Esophagus mucosa (tissue), 1 donor: ENCODE results near the gene TEKT4. TPM values are rescaled to one million over a fixed set of nuclear protein-coding genes. Genes with fewer than 3 reads are reported as not detected.
"Not testable (repeated sequence)": the region's sequence is repeated elsewhere in the genome, so short reads cannot be mapped to it uniquely, and the experiment has no call there.

Experiments used
- ATAC-seq: fragments of 200-7000 bp; cut with Tn5 transposase; one replicate; pipeline ENCODE4 v1.9.1; 2020
- total RNA-seq: library from RNA; stranded (reverse); gene quantifications from one replicate; pipeline ENCODE4 v1.2.4, GENCODE V29; 2023
- donor health status: DM: yes; HTN: yes; CAD: no.

The TEKT4 gene, protein sequence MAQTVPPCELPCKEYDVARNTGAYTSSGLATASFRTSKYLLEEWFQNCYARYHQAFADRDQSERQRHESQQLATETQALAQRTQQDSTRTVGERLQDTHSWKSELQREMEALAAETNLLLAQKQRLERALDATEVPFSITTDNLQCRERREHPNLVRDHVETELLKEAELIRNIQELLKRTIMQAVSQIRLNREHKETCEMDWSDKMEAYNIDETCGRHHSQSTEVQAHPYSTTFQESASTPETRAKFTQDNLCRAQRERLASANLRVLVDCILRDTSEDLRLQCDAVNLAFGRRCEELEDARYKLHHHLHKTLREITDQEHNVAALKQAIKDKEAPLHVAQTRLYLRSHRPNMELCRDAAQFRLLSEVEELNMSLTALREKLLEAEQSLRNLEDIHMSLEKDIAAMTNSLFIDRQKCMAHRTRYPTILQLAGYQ
- not detected for total RNA-seq

DNA sequence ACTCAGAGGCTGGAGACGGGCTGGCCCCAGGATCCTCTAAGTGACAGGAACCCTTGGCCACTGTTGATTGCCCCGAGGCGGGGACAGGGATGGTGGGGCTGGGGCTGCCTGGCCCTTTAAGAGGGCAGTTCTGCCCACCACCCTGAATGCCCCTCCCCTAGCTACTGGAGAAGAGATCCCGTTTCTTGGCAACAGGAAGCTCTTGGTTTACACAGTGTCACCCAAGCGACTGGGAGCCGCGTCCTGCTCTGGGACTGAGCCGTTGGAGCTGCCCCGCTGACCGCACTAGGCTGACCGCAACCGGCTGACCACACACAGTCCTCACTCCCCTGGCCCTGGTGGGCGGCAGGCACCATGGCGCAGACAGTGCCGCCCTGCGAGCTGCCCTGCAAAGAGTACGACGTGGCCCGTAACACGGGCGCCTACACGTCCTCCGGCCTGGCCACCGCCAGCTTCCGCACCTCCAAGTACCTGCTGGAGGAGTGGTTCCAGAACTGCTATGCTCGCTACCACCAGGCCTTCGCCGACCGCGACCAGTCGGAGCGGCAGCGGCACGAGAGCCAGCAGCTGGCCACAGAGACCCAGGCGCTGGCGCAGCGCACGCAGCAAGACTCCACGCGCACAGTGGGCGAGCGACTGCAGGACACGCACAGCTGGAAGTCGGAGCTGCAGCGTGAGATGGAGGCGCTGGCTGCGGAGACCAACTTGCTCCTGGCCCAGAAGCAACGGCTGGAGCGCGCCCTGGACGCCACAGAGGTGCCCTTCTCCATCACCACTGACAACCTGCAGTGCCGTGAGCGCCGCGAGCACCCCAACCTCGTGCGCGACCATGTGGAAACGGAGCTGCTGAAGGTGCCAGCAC lies at the start of gene TEKT4:
Gene TEKT4 (plus strand): TSS at position 205 of the 862 bp plus-strand sequence. CDS start 150 bp downstream, at position 355.
- peak; percentile 20 for ATAC-seq

DNA sequence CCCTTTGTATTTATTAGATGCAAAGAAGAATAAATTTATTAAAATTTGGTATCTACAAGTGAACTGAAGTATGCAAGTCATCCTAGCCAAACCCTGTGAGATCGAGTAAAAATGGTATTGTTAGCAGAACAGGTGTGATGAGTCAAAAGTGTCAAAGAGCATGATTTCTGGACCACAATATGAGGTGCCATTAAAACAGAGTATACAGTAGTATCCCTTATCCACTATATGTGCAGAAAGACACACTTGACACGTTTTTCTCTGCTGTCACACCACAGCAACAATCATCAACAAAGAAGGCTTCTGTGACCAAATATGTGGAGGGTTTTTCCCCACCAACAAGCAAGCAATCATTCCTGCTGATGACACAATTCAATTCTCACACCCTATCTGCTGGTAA lies 32.0 kb upstream of the TEKT4 start:
- ATAC-seq, result not testable (repeated sequence)

DNA sequence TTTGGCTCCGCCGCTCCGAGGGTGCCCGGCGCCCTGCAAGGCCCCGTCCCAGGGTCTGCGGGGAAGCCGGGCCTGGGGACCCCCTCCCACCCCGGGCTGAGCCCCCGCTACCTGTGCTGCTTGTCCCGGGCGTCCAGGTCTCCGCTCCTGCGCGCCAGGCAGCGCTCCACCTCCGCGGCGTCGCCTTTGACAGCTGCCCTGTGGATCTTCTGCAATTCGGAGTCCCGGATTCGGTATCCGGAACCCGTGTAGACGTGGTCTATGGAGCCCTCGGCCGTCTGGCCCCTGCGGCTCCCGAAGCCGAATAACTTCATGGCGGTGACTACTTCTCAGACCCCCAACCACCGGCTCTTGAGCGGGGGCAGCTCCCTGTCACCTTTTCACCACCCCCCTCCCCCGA lies 14.4 kb upstream of the TEKT4 start:
- ATAC-seq, result not testable (repeated sequence)

DNA sequence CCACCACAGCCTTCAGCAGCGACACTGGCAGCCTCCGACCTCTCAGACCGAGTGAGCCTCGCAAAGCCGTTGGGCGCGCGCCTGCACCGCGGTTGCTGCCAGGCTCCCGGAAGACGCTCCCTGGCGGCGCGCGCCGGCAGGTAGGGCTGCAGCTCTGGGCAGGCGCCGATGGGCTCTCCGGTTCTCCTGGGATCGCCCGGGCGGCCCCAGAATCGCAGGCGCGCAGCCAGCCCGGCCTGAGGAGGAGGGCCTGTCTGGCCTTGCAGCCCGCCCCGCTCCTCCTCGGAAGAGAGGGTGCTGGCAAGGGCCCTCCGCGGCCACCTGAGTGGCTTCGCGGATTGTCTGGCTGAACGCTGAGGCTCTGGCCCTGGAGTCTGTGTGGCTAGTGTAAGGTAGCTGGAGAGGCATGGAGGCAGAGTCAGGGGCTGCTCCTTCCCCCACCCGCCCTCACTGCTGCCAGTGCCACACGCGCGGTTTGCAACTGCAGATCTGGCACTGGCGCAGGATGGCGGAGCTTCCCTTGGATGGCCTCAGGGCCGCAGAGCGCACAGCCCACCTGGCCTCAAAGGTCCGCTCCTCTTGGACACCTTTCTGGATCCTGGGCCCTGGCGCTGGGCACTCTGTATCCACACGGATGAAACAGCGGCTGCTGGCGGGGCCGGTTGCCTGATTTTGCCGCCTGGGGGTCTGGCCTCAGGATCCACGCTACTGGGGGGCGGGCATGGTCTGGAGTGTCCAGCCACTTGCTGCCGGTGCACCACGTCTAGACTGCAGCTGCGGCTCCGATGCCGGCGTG lies 13.7 kb upstream of the TEKT4 start:
- ATAC-seq, result not testable (repeated sequence)

DNA sequence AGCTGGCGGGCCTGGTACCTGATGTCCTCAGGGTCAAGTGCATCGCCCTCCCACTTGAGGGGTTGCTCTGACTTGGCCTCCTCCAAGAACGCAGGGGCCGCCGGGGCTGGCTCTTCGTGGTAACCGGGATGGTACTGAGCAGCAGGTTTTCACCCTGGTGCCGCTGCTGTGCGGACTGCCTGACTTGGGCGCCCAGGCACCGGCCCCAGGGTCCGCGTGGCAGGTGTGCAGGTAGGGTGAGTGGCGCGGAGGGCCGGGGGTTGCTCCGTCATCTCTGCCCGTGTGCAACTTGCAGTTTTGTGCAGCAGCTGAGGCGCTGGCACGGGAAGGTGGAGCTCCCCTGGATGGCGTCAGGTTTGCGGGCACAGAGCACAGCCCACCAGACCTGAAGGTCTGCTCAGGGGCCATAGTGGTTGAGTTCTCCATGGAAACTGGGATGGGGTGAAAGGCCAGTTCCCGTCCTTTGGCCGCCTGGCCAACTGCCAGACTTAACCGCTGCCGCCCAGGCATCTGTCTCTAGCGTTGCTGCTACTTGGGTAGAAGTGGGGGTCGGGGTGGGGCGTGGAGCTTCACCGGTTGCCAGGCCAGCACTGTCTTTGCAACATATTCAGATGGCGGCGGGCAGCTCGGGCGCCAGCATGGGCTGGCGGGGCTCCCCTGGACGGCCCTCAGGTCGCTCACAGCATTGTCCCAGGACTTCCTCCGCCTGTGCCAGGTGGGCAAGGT lies 12.9 kb upstream of the TEKT4 start:
- not testable (repeated sequence) for ATAC-seq

DNA sequence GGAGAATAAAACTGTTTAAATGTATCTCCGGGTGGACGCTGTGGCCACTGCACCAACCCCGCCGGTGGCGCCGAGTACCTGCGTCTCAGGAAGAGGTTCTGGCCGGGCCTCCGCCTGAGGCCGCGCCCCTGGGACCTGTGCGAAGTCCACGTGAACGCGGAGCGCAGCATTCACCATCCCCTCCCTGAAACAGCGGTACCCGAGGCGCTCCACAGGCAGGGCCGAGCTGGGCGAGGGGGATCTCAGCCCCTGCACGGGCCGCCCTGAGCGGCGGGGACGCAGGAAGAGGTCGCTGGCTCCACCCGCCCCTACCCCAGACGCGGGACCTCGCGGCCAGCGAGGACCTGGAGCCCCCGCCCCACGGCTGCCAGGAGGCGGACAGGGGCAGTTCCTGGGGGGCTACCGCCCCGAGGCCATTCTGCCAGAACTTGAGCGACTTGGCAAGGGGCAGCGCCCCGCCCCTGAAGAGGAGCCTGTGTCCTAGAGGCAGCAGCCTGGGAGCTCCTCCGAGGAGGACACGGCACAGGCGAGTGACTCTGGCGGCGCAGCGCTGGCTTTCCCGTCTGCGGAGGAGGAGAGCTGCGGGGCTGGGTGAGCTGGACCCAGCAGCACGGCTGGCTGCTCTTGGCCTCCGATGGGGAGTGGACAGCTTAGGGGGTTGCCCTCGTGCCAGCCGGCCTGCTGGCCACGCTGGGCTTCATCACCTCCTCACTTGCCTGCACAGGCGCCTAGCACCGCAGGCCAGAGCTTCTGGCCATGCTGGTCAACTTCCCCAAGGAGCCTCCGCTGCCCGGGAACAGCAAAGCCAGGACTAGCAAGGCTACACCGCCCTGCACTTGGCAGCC lies 9.7 kb upstream of the TEKT4 start:
- no peak for ATAC-seq

DNA sequence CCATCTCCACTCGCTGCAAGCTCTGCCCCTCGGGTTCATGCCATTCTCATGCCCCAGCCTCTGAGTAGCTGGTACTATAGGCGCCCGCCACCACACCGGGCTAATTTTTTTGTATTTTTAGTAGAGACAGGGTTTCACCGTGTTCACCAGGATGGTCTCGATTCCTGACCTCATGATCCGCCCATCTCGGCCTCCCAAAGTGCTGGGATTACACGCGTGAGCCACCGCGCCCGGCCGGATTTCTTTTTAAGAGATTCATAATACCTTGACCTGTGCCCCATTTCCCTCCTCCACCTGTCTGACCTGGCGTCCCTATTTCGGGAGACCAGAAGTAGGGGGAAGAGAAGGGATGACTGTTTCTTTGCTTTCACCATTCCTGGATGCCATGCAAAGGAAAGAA lies 8.3 kb upstream of the TEKT4 start:
- ATAC-seq, result not testable (repeated sequence)

DNA sequence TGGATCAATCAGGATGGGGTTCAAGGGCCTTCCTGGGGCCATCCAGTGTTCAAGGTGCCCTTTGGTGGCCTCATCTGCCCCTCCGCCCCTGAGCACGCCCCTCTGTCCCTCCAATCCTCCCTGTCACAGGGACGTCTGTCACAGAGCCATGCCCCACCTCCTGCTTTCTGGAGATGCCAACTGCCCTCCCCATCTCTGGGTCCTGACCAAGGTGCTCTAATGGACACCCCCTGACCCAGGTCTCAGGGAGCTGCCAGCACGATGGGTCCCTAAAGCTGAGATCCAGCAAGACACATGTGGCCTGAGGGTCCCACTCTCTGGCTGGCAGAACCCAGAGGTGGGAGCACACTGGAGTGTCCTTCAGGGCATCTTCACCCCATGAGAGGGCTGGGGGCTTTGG lies 2.1 kb upstream of the TEKT4 start:
- ATAC-seq, result no peak

DNA sequence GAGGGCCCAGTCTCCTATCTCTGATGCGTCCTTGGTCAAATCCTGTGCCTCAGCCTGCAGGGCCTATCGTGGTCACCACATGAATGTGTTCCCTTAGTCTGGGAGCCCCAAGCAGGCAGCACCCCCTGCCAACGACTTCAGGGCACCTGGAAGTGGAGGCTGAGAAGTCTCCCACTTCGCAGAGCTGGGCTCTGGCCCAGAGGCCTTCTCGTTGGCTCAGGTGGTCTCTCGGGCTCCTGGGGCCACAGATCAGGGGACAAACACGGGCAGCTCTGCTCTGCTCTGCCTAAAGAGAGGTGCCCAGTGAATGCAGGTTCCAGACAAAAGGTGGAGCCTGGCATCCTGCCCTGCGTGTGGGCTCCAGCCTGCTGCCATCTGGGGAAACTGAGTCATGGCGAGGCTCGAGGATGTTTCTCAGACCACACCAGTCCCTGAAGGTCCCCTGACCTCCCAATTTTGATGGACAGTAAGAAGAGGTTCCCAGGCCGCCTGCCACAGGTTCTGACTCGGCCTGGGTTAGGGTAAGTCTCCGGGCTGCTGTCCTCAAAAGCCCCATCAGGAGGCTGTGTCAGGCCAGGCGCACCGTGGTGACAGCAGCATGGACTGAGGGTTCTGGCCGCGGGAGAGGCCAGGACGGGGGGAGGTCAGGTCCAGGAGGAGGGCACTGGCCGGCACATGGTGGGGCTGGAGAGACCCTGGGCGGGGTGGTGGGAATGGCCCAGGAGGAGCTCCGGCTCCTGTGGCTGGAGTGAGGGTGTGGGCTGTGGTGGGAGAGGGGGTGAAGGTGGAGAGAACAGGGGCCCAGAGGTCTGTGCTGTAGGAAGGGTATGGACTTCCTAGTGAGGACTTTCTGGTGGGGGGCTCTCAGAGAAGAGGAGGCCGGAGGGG lies 1.4 kb upstream of the TEKT4 start:
- ATAC-seq, result no peak

DNA sequence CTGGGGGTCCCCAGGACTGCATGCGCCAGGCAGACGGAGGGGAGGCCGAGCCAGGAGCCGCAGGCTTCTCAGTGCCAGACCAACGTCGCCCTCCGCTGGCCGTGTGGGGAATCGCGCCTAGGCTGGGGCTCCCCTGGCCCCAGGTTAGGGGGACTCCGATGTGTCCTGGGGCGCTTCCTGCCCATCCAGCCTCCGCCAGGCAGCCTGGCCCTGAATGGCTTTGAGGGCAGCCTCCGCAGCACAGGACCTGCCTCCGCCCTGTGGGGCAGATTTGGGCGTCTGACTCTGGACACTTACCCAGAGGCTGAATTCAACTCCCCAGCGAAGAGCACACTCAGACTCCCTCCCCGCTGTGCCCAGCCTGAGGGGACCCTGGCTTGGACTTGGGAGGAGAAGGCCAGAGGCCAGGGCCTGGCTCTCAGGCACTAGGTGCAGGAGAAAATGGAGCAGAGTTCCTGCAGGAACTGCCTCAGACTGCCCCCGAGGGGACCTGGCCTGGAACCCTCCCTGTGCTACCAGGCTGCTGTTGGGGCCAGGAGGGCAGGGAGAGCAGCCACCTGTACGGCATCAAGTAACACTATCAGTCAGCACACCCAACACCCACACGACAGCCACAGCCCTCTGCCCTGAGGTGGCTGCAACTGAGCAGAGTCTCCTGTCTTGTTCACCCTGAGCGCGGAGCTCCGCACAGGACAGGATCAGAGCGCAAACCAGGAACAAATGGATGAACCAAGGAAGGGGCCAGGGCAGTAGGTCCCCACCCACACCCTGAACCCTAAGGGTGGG lies 597 bp upstream of the TEKT4 start:
- no peak for ATAC-seq

DNA sequence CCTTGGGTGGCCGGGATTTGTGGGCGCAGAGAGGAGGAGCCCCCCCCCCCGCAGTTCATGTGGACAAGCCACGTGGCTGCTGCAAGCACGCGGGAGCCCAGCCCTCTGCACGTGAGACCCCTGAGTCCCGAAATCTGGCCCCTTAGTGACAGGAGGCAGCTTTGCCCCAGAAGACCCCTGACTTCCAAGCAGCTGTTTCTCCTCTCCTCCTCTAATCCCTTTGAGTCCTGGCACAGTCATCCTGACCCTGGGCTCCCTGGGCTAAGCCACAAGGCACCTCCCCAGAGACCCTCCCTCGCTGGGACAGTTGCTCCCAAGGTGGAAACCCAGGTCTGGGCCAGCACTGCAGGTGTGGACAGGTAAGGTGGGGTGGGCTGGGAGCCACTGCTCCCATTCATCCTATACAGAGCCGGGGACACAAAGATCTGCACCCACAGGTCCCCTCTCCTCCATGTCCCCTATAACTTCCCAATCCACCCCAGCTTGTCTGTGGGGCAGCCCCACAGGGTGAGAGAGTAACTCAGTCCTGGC lies 923 bp downstream of the TEKT4 start:
- ATAC-seq, result no peak

DNA sequence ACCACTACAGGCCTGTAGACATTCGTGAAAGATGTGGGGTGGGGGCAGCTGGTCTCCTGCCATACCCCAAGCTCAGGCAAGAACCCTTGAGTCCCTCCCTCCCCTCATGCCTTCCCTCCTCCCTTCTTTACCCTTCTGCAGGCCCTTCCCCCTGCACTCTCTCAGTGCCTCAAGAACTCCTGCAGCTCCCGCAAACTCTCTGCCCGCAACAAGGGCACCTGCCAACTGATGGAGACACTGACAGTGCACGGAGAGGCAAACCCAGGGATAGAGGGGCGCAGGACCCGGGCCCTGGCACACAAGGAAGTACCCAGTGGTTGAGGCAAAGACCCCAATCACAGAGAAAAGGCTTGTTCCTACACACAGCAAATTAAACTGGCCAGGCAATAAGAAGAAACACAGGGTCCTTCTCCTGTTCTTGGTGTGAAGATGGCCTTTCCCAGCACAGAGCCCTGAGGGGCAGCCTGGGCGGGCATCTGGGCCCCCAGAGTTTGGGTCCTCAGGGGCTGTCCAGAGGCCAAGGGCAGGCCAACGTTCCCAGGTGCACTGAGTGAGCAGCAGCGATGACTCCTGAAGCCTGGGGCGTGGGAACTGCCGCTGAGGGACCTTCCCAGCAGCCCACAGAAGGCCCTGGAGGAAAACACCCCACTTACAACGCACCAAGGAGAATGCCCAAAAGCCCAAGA lies 1.6 kb downstream of the TEKT4 start:
- ATAC-seq, result no peak

DNA sequence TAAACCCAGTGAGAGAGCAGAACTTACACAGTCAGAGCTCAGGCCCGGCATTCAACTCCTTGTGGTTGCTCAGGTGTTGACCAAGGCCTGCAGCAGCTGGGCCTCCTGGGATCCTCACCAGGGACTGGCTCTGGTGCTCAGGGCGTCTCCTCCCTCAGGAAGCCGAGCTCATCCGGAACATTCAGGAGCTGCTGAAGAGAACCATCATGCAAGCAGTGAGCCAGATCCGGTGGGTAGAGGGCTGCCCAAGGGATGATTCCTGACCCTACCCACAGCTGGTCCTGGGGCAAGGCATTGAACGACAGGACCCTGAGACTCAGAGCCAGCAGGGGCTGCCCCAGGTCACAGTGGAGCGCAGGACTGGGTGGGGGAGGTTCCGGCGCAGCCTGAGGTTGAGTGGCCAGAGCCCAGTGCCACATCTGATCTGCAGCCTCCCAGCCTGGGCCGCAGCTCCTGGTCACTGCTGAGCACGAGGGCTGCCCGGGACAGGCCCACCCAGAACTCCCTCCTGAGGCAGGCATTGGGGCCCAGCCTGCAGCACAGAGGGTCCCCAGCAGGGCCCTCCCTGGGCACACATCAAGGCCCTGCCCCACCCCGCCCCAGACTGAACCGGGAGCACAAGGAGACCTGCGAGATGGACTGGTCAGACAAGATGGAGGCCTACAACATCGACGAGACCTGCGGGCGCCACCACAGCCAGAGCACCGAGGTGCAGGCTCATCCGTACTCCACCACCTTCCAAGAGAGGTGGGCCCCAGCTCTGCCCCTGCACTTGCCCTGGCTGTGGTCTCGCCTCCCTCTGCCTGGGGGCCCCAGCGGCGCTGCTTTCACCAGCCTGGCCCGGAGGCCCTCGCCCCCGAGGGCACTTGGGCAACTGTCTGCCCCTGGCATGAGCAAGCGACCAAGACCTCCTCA lies 2.4 kb downstream of the TEKT4 start:
- ATAC-seq, result peak; percentile 30

DNA sequence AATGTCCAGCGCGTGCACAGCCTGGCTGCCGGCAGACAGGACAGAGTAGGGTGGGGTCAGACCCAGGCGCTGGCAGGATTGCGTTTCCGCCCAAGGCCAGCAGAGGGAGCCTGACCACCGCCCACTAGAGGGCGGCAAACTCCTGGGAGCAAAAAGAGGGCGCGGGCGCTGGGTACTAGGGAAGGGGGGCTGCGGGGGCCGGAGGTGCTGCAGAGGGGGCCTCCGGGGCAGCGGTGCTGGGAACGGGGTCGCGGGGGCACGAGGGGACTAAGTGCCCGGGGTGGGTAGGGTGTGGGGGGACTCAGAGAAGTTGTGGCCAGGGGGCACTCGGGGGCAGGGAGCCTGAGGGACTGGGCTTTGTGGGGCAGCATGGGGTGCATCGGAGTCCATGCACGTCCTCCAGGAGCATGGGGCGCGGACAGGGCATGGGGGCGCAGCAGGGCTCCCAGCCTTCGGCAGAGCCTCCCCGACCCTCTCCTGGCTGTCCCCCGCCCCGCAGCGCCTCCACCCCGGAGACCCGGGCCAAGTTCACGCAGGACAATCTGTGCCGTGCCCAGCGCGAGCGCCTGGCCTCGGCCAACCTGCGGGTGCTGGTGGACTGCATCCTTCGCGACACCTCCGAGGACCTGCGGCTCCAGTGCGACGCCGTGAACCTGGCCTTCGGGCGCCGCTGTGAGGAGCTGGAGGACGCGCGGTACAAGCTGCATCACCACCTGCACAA lies 3.2 kb downstream of the TEKT4 start:
- peak; percentile 91 for ATAC-seq

DNA sequence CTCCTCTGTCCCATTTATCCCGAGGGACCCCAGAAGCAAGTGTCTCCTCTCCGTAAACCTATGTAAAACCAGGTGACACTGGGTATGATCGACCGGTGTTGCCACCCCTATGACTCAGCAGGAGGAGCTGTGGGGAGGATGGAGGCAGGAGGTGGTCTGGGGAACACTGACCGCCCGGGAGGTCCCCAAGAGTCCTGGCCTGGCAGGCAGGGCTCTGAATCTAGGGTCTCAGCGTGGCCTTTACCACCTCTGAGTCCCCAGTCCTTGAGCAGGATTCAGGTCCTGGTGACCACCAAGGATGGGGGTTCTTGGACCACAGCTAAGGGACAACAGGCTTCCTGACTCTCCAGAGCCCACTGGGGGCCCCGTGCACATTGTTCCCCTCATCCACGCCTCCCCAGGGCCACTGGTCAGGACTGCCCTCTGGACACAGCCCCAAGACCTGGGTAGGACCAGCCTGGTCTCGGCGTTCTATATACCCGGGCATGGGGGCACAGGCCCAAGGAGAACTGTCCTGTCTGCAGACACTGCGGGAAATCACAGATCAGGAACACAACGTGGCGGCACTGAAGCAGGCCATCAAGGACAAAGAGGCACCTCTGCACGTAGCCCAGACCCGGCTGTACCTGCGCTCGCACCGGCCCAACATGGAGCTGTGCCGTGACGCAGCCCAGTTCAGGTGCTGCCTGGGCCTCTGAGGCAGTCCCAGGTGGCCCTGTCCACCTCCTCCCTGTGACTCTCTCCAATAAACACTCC lies 4.0 kb downstream of the TEKT4 start:
- no peak for ATAC-seq
